HCT116 (cell line): Measurements from ENCODE around the gene ZNF292. TPM values are rescaled to one million over a fixed set of nuclear protein-coding genes. Genes with fewer than 3 reads are reported as not detected.

Experiments
- ATAC-seq: fragments of 200-7000 bp; cut with Tn5 transposase; 2 replicates; pipeline ENCODE4 v1.9.1; 2020; ENCODE audit warnings: mild to moderate bottlenecking, moderate library complexity
- BruUV-seq: library from RNA; stranded (reverse); fragments of 400-500 nt; replicated peaks from 2 replicates; lab custom pipeline; 2021; lab: Mats Ljungman, UMichigan
- CTCF ChIA-PET: fragments of 300-600 bp; sonication (Branson Sonifier 250); formaldehyde crosslinking; loops from one replicate; lab custom pipeline; 2021; ENCODE audit warnings: antibody characterized with exemption; lab: Charles Lee
- POLR2A ChIA-PET: fragments of 300-600, 350-600 bp; sonication (Branson Sonifier 250); formaldehyde crosslinking; loops from one replicate; lab custom pipeline; 2021; ENCODE audit warnings: antibody characterized with exemption; lab: Charles Lee
- RAD21 ChIA-PET, 2 experiments: fragments of 300-600 bp; sonication (Branson Sonifier 250); formaldehyde crosslinking; loops; one replicate each; lab custom pipeline; 2023; ENCODE audit warnings: low total read pairs in 2 of 2; ENCODE audit not compliant: uncharacterized antibody in 2 of 2, unreplicated experiment in 2 of 2, low non-redundant PET in 1 of 2; lab: Charles Lee
- DNase-seq: peaks from one replicate; pipeline ENCODE4 v3.0.0-alpha.2; 2010; ENCODE audit warnings: low read depth, low spot score
- H2AFZ ChIP-seq: fragments of 200-600 bp; shearing (Covaris generic), sonication (generic); 2 replicates; pipeline ENCODE4 v1.6.1; 2017; ENCODE audit warnings: low read depth, mixed run types, mixed read lengths, antibody characterized with exemption, low read length; ENCODE audit not compliant: poor library complexity, severe bottlenecking
- H3K27ac ChIP-seq: 2 replicates; pipeline ENCODE4 v1.5.1; 2012; ENCODE audit warnings: low read depth, low read length
- H3K27me3 ChIP-seq: fragments of 200-600 bp; sonication (generic); 2 replicates; pipeline ENCODE4 v1.6.1; 2016; ENCODE audit warnings: mixed run types, low read length, mixed read lengths; ENCODE audit not compliant: insufficient read depth
- H3K36me3 ChIP-seq, 2 experiments: fragments of 200-500 bp in 1 of 2; fragments of 200-600 bp in 1 of 2; sonication (Bioruptor generic) in 1 of 2; sonication (generic) in 1 of 2; 2 replicates each; pipeline versions ENCODE4 v1.5.1 to v1.6.1; 2014 to 2016; ENCODE audit warnings: low read length in 2 of 2, inconsistent platforms in 1 of 2, mixed read lengths in 1 of 2, mixed run types in 1 of 2; ENCODE audit not compliant: insufficient read depth in 2 of 2, control insufficient read depth in 1 of 2
- H3K4me1 ChIP-seq, 2 experiments: fragments of 200-600 bp in 1 of 2; sonication (generic) in 1 of 2; 2 replicates each; pipeline versions ENCODE4 v1.5.1 to v1.6.1; 2012 to 2017; ENCODE audit warnings: low read length in 2 of 2, inconsistent platforms in 1 of 2, mild to moderate bottlenecking in 1 of 2, mixed read lengths in 1 of 2, mixed run types in 1 of 2, moderate library complexity in 1 of 2; ENCODE audit not compliant: insufficient read depth in 2 of 2, control insufficient read depth in 1 of 2
- H3K4me2 ChIP-seq: fragments of 200-600 bp; sonication (generic); 2 replicates; pipeline ENCODE4 v1.6.1; 2017; ENCODE audit warnings: mixed run types, low read length, mixed read lengths
- H3K4me3 ChIP-seq, 2 experiments: fragments of 200-600 bp in 1 of 2; sonication (generic) in 1 of 2; replicated peaks in 1 of 2; 2 replicates each; pipeline ENCODE4 v1.5.1; 2011 to 2016; ENCODE audit warnings: low read length in 2 of 2, control low read depth in 1 of 2, low read depth in 1 of 2, mild to moderate bottlenecking in 1 of 2, mixed read lengths in 1 of 2, mixed run types in 1 of 2
- H3K79me2 ChIP-seq: fragments of 200-600 bp; sonication (generic); 2 replicates; pipeline ENCODE4 v1.6.1; 2017; ENCODE audit warnings: mild to moderate bottlenecking, mixed run types, low read length, moderate library complexity, mixed read lengths; ENCODE audit not compliant: insufficient read depth
- H3K9ac ChIP-seq: fragments of 200-600 bp; sonication (generic); 2 replicates; pipeline ENCODE4 v1.6.1; 2016; ENCODE audit warnings: low read length, mixed read lengths
- H3K9me2 ChIP-seq: fragments of 200-600 bp; sonication (generic), shearing (Covaris generic); 2 replicates; pipeline ENCODE4 v1.6.1; 2017; ENCODE audit warnings: mixed run types, mild to moderate bottlenecking, moderate library complexity; ENCODE audit not compliant: insufficient read depth
- H3K9me3 ChIP-seq, 2 experiments: fragments of 200-500 bp in 1 of 2; fragments of 200-600 bp in 1 of 2; sonication (Bioruptor generic) in 1 of 2; sonication (generic) in 1 of 2; 2 replicates each; pipeline ENCODE4 v1.6.1; 2014 to 2017; ENCODE audit warnings: low read length in 2 of 2, mixed read lengths in 2 of 2, inconsistent platforms in 1 of 2, low read depth in 1 of 2, mild to moderate bottlenecking in 1 of 2, mixed run types in 1 of 2, moderate library complexity in 1 of 2; ENCODE audit not compliant: control insufficient read depth in 1 of 2, insufficient read depth in 1 of 2
- H4K20me1 ChIP-seq: fragments of 200-600 bp; sonication (generic), shearing (Covaris generic); 2 replicates; pipeline ENCODE4 v1.6.1; 2017; ENCODE audit warnings: mixed run types, mild to moderate bottlenecking, moderate library complexity; ENCODE audit not compliant: insufficient read depth
- CBX3 ChIP-seq: IDR thresholded peaks from 2 replicates; pipeline ENCODE4 v1.6.1; 2012; ENCODE audit warnings: low read depth
- CTCF ChIP-seq, 3 experiments: fragments of 200-600 bp in 1 of 3; sonication (generic) in 1 of 3; IDR thresholded peaks in 2 of 3; conservative IDR thresholded peaks in 1 of 3; 2 replicates each; pipeline ENCODE4 v1.5.1; 2012 to 2017; ENCODE audit warnings: low read depth in 2 of 3, low read length in 2 of 3, antibody characterized with exemption in 1 of 3, borderline replicate concordance in 1 of 3, control low read depth in 1 of 3, mild to moderate bottlenecking in 1 of 3, mixed read lengths in 1 of 3, mixed run types in 1 of 3, moderate library complexity in 1 of 3; ENCODE audit not compliant: insufficient read depth in 1 of 3
- EGR1 ChIP-seq: IDR thresholded peaks from 2 replicates; pipeline ENCODE4 v1.6.1; 2012; ENCODE audit warnings: low read depth
- EZH2phosphoT487 ChIP-seq: fragments of 200-600 bp; IDR thresholded peaks from 2 replicates; pipeline ENCODE4 v1.6.1; 2018; ENCODE audit warnings: antibody characterized with exemption, borderline replicate concordance
- FOSL1 ChIP-seq: IDR thresholded peaks from 2 replicates; pipeline ENCODE4 v1.6.1; 2012; ENCODE audit warnings: low read depth
- JUND ChIP-seq: IDR thresholded peaks from 2 replicates; pipeline ENCODE4 v1.6.1; 2012
- MAX ChIP-seq: IDR thresholded peaks from 2 replicates; pipeline ENCODE4 v1.6.1; 2012
- POLR2A ChIP-seq: IDR thresholded peaks from 2 replicates; pipeline ENCODE4 v1.7.0; 2011; ENCODE audit warnings: borderline replicate concordance; ENCODE audit not compliant: insufficient read depth, insufficient read length; ENCODE audit errors: extremely low read depth
- POLR2AphosphoS5 ChIP-seq: IDR thresholded peaks from 2 replicates; pipeline ENCODE4 v1.6.1; 2011; ENCODE audit warnings: mild to moderate bottlenecking, low read depth, low read length, moderate library complexity
- RAD21 ChIP-seq: IDR thresholded peaks from 2 replicates; pipeline ENCODE4 v1.6.1; 2012; ENCODE audit warnings: low read depth, mild to moderate bottlenecking
- SP1 ChIP-seq: IDR thresholded peaks from 2 replicates; pipeline ENCODE4 v1.6.1; 2012; ENCODE audit warnings: low read depth
- TCF7L2 ChIP-seq: IDR thresholded peaks from 2 replicates; pipeline ENCODE4 v1.7.0; 2011; ENCODE audit warnings: borderline replicate concordance, inconsistent platforms; ENCODE audit not compliant: insufficient read depth, insufficient read length; ENCODE audit errors: extremely low read depth
- ZBTB33 ChIP-seq: IDR thresholded peaks from 2 replicates; pipeline ENCODE4 v1.6.1; 2011; ENCODE audit warnings: mild to moderate bottlenecking, low read length, moderate library complexity; ENCODE audit not compliant: insufficient replicate concordance; ENCODE audit errors: extremely low read depth
- ZNF274 ChIP-seq: fragments of 200-500 bp; sonication (Bioruptor generic); IDR thresholded peaks from 2 replicates; pipeline ENCODE4 v1.6.1; 2014; ENCODE audit warnings: mild to moderate bottlenecking, low read depth, low read length, inconsistent platforms
- intact Hi-C: fragments of 100-400 bp; cut with micrococcal nuclease; formaldehyde crosslinking; loops from 2 replicates; pipeline ENCODE4 v1.10.0; 2022
- total RNA-seq: library from RNA; stranded (reverse); gene quantifications from one replicate; pipeline ENCODE4 v1.2.1, GENCODE V29; 2021; ENCODE audit not compliant: unreplicated experiment

ZNF292 gene
- total RNA-seq, 1 experiment from 2014 or later: 35.3 TPM

GRCh38 chr6:87250019-87250418, 94.7 kb downstream of the ZNF292 start:
- intact Hi-C loops: no loop called here
- H3K79me2 ChIP-seq: no peaks in the 10 kb centered on the region
- H4K20me1 ChIP-seq: no peaks in the 10 kb centered on the region
- ChIA-PET CTCF (no interaction called here), POLR2A (no interaction called here), RAD21 (no interaction called here)
- no peaks in the 10 kb centered on the region for H3K9me3 ChIP-seq
- ATAC-seq: no peak
- H3K9me2 ChIP-seq: no peaks in the 10 kb centered on the region
- H2AFZ ChIP-seq: no peak overlapping the region
- DNase-seq: no peak
- H3K36me3 ChIP-seq: peaks cover 3 to 8% of the 10 kb centered on the region in 2 experiments; a peak in 2 of 4 replicates
- no peak overlapping the region for H3K27ac ChIP-seq
- H3K4me1 ChIP-seq: no peaks in the 10 kb centered on the region
- BruUV-seq: no TSS peak
- H3K9ac ChIP-seq: no peak overlapping the region
- TF ChIP-seq CBX3: no peak
- no peak for TF ChIP-seq ZBTB33
- no peak for TF ChIP-seq FOSL1
- TF ChIP-seq POLR2AphosphoS5: no peak
- no peak for TF ChIP-seq POLR2A
- no peak for TF ChIP-seq JUND
- TF ChIP-seq, all 23 proteins: peak for 0
- no peak overlapping the region for H3K4me3 ChIP-seq
- no peak overlapping the region for H3K4me2 ChIP-seq
- no peaks in the 10 kb centered on the region for H3K27me3 ChIP-seq

DNA sequence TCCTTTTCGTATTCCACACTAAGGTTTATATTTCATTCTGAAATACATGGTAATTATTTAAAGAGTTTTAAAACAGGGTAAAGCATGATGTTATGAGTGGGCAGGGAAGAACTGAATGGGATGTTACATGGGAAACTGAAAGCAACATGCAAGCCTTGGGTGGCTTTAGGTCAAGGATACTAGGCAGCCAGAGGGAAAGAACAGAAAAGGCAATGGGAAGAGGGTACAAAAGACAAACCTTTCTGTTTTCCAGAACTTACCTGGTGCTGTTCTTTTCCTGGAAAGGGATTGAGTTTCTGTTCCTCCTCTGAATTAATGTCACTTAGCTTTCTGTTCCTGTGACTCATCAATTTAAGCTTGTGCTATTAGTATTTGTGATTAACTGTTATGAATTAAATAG, 95.9 kb downstream of the ZNF292 start:
- Histone ChIP-seq H3K9me3 (no peaks in the 10 kb centered on the region), H3K36me3 (peaks cover 15 to 18% of the 10 kb centered on the region in 2 experiments; a peak in 3 of 4 replicates), H3K4me1 (no peaks in the 10 kb centered on the region), H3K4me3 (no peak overlapping the region), H3K4me2 (no peak overlapping the region), H3K79me2 (no peaks in the 10 kb centered on the region), H3K9me2 (no peaks in the 10 kb centered on the region), H4K20me1 (no peaks in the 10 kb centered on the region), H2AFZ (no peak overlapping the region), H3K9ac (no peak overlapping the region), H3K27me3 (no peaks in the 10 kb centered on the region), H3K27ac (no peak overlapping the region)
- POLR2A ChIA-PET: no interaction called here
- intact Hi-C loops: no loop called here
- no peak for DNase-seq
- ATAC-seq: no peak
- no TSS peak for BruUV-seq
- RAD21 ChIA-PET: no interaction called here
- CTCF ChIA-PET: no interaction called here
- TF ChIP-seq JUND (no peak), ZNF274 (no peak), ZBTB33 (no peak), RAD21 (no peak), TCF7L2 (no peak), EZH2phosphoT487 (no peak), POLR2AphosphoS5 (no peak), MAX (no peak), SP1 (no peak), FOSL1 (no peak), EGR1 (no peak), CTCF (IDR thresholded peaks at IDR 0.05 in 2 of 3, conservative IDR thresholded peaks at IDR 0.05 in 1 of 3; ENCODE audit: borderline replicate concordance in 1 of 3, insufficient read depth in 1 of 3, low read depth in 2 of 3, low read length in 2 of 3) (no peak)
